SK-N-SH treated with all-trans-retinoic acid at 6 μM for 48 hours (cell line): ENCODE data around the gene ANKRD13A.

ENCODE experiments used
- ATAC-seq: fragments of 200-7000 bp; cut with Tn5 transposase; 3 replicates; pipeline ENCODE4 v1.9.1; 2020; ENCODE audit warnings: mild to moderate bottlenecking, moderate library complexity
- ARNTL ChIP-seq: fragments of 450-650 bp; formaldehyde crosslinking; IDR thresholded peaks from 2 replicates; pipeline ENCODE4 v1.5.0; 2020; ENCODE audit warnings: low read depth, mild to moderate bottlenecking, moderate library complexity, borderline replicate concordance
- BACH2 ChIP-seq: fragments of 250-450 bp; sonication (Bioruptor Pico); IDR thresholded peaks from 2 replicates; pipeline ENCODE4 v1.9.0; 2021; ENCODE audit warnings: mild to moderate bottlenecking, borderline replicate concordance
- CREB5 ChIP-seq: fragments of 250-450 bp; sonication (Bioruptor Pico); IDR thresholded peaks from 2 replicates; pipeline ENCODE4 v1.5.1; 2020; ENCODE audit warnings: low read depth, mild to moderate bottlenecking, moderate library complexity
- CSRNP3 ChIP-seq: fragments of 250-450 bp; sonication (Bioruptor Pico); IDR thresholded peaks from 2 replicates; pipeline ENCODE4 v1.5.1; 2021; ENCODE audit warnings: mild to moderate bottlenecking, moderate library complexity
- ESRRG ChIP-seq: fragments of 250-450 bp; sonication (Bioruptor Pico); IDR thresholded peaks from 2 replicates; pipeline ENCODE4 v1.6.1; 2021; ENCODE audit warnings: mild to moderate bottlenecking
- GLIS3 ChIP-seq: fragments of 250-450 bp; sonication (Bioruptor Pico); IDR thresholded peaks from 2 replicates; pipeline ENCODE4 v1.5.0; 2020; ENCODE audit warnings: mild to moderate bottlenecking, moderate library complexity
- ISL1 ChIP-seq: fragments of 250-450 bp; sonication (Bioruptor Pico); IDR thresholded peaks from 2 replicates; pipeline ENCODE4 v2.1.2; 2022; ENCODE audit warnings: mild to moderate bottlenecking, moderate library complexity
- PPARA ChIP-seq: fragments of 250-450 bp; sonication (Bioruptor Pico); IDR thresholded peaks from 2 replicates; pipeline ENCODE4 v1.5.0; 2020; ENCODE audit warnings: mild to moderate bottlenecking, borderline replicate concordance
- RARB ChIP-seq: fragments of 250-450 bp; sonication (Bioruptor Pico); IDR thresholded peaks from 2 replicates; pipeline ENCODE4 v1.8.0; 2021; ENCODE audit warnings: mild to moderate bottlenecking, moderate library complexity
- SNAI2 ChIP-seq: fragments of 250-450 bp; sonication (Bioruptor Pico); IDR thresholded peaks from 2 replicates; pipeline ENCODE4 v1.5.0; 2020; ENCODE audit warnings: mild to moderate bottlenecking, moderate library complexity
- TCF4 ChIP-seq: fragments of 250-450 bp; sonication (Bioruptor Pico); IDR thresholded peaks from 2 replicates; pipeline ENCODE4 v1.8.0; 2021; ENCODE audit warnings: mild to moderate bottlenecking, moderate library complexity, borderline replicate concordance
- TOX ChIP-seq: fragments of 250-450 bp; sonication (Bioruptor Pico); IDR thresholded peaks from 2 replicates; pipeline ENCODE4 v1.8.0; 2021; ENCODE audit warnings: mild to moderate bottlenecking, moderate library complexity, borderline replicate concordance
- ZC3H10 ChIP-seq: fragments of 250-450 bp; sonication (Bioruptor Pico); IDR thresholded peaks from 2 replicates; pipeline ENCODE4 v1.5.1; 2021; ENCODE audit warnings: mild to moderate bottlenecking, moderate library complexity
- ZFP3 ChIP-seq: fragments of 250-450 bp; sonication (Bioruptor Pico); IDR thresholded peaks from 2 replicates; pipeline ENCODE4 v1.5.0; 2020; ENCODE audit warnings: mild to moderate bottlenecking, moderate library complexity
- ZFP30 ChIP-seq: fragments of 450-650 bp; formaldehyde crosslinking; IDR thresholded peaks from 2 replicates; pipeline ENCODE4 v1.5.0; 2022; ENCODE audit warnings: mild to moderate bottlenecking, moderate library complexity
- ZNF565 ChIP-seq: fragments of 450-650 bp; formaldehyde crosslinking; conservative IDR thresholded peaks from 2 replicates; pipeline ENCODE4 v1.5.0; 2020; ENCODE audit warnings: low read depth, mild to moderate bottlenecking, moderate library complexity
- ZNF70 ChIP-seq: fragments of 450-650 bp; formaldehyde crosslinking; IDR thresholded peaks from 2 replicates; pipeline ENCODE4 v1.5.0; 2020; ENCODE audit warnings: mild to moderate bottlenecking, moderate library complexity
- ZNF8 ChIP-seq: fragments of 450-650 bp; formaldehyde crosslinking; IDR thresholded peaks from 2 replicates; pipeline ENCODE4 v1.5.0; 2020; ENCODE audit warnings: mild to moderate bottlenecking, moderate library complexity
- TF ChIP-seq, protein P1 (sequence below): fragments of 250-450 bp; sonication (Bioruptor Pico); IDR thresholded peaks from 2 replicates; pipeline ENCODE4 v1.8.0; 2021; ENCODE audit warnings: low read depth, mild to moderate bottlenecking, moderate library complexity, borderline replicate concordance
- TF ChIP-seq, protein P2 (sequence below): fragments of 250-450 bp; sonication (Bioruptor Pico); IDR thresholded peaks from 2 replicates; pipeline ENCODE4 v1.5.0; 2020; ENCODE audit warnings: mild to moderate bottlenecking, moderate library complexity

Gene ANKRD13A

DNA sequence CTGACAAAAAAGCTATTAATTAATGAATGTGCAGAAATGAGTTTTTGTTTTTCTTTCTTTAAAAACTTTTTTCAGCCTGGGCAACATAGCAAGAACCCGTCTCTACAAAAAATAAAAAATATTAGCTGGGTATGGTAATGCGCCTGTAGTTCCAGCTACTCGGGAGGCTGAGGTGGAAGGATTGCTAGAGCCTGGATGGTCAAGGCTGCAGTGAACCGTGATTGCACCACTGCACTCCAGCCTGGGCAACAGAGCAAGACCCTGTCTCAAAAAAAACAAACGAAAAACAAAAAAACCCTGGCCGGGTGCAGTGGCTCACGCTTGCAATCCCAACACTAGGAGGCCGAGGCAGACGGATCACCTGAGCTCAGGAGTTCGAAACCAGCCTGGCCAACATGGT is 11.0 kb upstream of the ANKRD13A start:
- TF ChIP-seq ARNTL (CRISPR knock-in tag), result no peak
- no peak for TF ChIP-seq ZFP30 (CRISPR knock-in tag)
- no peak for TF ChIP-seq PPARA (CRISPR knock-in tag)
- TF ChIP-seq ZNF70 (CRISPR knock-in tag), result no peak
- no peak for TF ChIP-seq CREB5 (CRISPR knock-in tag)
- TF ChIP-seq ZFP3 (CRISPR knock-in tag), result no peak
- TF ChIP-seq, protein P1, sequence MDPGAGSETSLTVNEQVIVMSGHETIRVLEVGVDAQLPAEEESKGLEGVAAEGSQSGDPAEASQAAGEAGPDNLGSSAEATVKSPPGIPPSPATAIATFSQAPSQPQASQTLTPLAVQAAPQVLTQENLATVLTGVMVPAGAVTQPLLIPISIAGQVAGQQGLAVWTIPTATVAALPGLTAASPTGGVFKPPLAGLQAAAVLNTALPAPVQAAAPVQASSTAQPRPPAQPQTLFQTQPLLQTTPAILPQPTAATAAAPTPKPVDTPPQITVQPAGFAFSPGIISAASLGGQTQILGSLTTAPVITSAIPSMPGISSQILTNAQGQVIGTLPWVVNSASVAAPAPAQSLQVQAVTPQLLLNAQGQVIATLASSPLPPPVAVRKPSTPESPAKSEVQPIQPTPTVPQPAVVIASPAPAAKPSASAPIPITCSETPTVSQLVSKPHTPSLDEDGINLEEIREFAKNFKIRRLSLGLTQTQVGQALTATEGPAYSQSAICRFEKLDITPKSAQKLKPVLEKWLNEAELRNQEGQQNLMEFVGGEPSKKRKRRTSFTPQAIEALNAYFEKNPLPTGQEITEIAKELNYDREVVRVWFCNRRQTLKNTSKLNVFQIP, result no peak
- no peak for TF ChIP-seq CSRNP3
- TF ChIP-seq TOX (CRISPR knock-in tag), result no peak
- no peak for TF ChIP-seq GLIS3 (CRISPR knock-in tag)
- no peak for TF ChIP-seq BACH2 (CRISPR knock-in tag)
- no peak for TF ChIP-seq RARB
- TF ChIP-seq ZNF8 (CRISPR knock-in tag), result no peak
- TF ChIP-seq, protein P2, sequence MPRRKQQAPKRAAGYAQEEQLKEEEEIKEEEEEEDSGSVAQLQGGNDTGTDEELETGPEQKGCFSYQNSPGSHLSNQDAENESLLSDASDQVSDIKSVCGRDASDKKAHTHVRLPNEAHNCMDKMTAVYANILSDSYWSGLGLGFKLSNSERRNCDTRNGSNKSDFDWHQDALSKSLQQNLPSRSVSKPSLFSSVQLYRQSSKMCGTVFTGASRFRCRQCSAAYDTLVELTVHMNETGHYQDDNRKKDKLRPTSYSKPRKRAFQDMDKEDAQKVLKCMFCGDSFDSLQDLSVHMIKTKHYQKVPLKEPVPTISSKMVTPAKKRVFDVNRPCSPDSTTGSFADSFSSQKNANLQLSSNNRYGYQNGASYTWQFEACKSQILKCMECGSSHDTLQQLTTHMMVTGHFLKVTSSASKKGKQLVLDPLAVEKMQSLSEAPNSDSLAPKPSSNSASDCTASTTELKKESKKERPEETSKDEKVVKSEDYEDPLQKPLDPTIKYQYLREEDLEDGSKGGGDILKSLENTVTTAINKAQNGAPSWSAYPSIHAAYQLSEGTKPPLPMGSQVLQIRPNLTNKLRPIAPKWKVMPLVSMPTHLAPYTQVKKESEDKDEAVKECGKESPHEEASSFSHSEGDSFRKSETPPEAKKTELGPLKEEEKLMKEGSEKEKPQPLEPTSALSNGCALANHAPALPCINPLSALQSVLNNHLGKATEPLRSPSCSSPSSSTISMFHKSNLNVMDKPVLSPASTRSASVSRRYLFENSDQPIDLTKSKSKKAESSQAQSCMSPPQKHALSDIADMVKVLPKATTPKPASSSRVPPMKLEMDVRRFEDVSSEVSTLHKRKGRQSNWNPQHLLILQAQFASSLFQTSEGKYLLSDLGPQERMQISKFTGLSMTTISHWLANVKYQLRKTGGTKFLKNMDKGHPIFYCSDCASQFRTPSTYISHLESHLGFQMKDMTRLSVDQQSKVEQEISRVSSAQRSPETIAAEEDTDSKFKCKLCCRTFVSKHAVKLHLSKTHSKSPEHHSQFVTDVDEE, result no peak
- no peak for TF ChIP-seq ISL1 (CRISPR knock-in tag)
- no peak for TF ChIP-seq ZNF565
- TF ChIP-seq SNAI2 (CRISPR knock-in tag), result no peak
- TF ChIP-seq, all 23 proteins: peak for 0
- no peak for ATAC-seq

DNA sequence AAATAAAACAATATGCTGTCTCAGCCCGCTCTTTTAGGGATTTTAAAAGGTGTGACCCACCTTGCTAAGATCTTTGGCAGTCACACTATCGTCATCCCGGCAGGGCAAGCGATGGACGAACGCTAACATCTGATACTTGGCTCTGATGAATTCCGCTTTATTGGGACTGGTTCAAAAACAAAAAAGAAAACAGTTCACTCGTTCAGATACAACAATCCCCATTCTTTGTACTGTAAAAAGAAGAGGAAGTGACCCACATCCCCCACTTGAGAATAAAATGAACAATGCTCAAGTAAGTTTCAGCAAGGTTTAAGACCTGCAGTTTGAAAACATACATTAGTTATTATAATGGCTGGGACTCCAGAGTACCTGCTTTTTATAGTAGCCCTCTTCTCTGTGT is 10.3 kb upstream of the ANKRD13A start:
- no peak for TF ChIP-seq BACH2 (CRISPR knock-in tag)
- no peak for TF ChIP-seq RARB
- TF ChIP-seq, protein P1, result no peak
- TF ChIP-seq ISL1 (CRISPR knock-in tag), result no peak
- no peak for TF ChIP-seq ESRRG (CRISPR knock-in tag)
- ATAC-seq, result no peak

DNA sequence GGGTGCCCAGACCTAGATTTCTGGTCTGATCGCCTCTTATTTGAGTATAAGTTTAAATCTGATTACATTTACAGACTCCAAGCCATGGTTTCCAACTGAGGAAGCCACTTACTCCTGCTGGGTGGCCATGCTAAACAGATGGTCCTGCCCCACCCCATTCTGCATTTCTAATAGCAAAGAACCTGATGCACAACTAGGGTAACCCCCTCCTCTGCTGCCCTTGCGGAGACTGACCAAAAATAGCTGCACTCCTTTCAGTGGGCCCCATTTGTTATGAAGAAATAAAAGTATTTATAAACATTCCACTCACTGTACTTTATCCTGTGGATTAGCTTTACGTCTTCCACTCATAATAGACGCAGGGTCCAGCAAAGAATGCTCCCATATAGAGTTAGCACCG is 9.8 kb upstream of the ANKRD13A start:
- no peak for ATAC-seq
- TF ChIP-seq, protein P2, result no peak
- TF ChIP-seq ZNF8 (CRISPR knock-in tag) (no peak), ZC3H10 (CRISPR knock-in tag) (no peak), CSRNP3 (no peak), ISL1 (CRISPR knock-in tag) (no peak), TCF4 (CRISPR knock-in tag) (no peak), RARB (no peak), CREB5 (CRISPR knock-in tag) (no peak), ZFP30 (CRISPR knock-in tag) (no peak), BACH2 (CRISPR knock-in tag) (no peak), SNAI2 (CRISPR knock-in tag) (no peak), ZFP3 (CRISPR knock-in tag) (no peak), TOX (CRISPR knock-in tag) (no peak), GLIS3 (CRISPR knock-in tag) (no peak)
- TF ChIP-seq, protein P1, result no peak
